ENCODE results near the gene ZNF674. TPM values are rescaled to one million over a fixed set of nuclear protein-coding genes. Genes with fewer than 3 reads are reported as not detected.

Gene ZNF674
- total RNA-seq, 1 donor from 2014 or later, result 7.0 TPM

GRCh38 chrX:46569621-46570020 lies 24.4 kb upstream of the ZNF674 start:
- H3K4me3 Mint-ChIP-seq (ENCODE audit: low read depth), result no peak overlapping the region
- no peak for DNase-seq (ENCODE audit: low spot score, unreplicated experiment)
- TF ChIP-seq, protein P1, sequence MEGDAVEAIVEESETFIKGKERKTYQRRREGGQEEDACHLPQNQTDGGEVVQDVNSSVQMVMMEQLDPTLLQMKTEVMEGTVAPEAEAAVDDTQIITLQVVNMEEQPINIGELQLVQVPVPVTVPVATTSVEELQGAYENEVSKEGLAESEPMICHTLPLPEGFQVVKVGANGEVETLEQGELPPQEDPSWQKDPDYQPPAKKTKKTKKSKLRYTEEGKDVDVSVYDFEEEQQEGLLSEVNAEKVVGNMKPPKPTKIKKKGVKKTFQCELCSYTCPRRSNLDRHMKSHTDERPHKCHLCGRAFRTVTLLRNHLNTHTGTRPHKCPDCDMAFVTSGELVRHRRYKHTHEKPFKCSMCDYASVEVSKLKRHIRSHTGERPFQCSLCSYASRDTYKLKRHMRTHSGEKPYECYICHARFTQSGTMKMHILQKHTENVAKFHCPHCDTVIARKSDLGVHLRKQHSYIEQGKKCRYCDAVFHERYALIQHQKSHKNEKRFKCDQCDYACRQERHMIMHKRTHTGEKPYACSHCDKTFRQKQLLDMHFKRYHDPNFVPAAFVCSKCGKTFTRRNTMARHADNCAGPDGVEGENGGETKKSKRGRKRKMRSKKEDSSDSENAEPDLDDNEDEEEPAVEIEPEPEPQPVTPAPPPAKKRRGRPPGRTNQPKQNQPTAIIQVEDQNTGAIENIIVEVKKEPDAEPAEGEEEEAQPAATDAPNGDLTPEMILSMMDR (IDR thresholded peaks at IDR 0.05; ENCODE audit: unreplicated experiment), result no peak
- no peaks in the 10 kb centered on the region for H3K4me1 Mint-ChIP-seq (ENCODE audit: low read depth)
- peaks cover 2% of the 10 kb centered on the region for H3K36me3 Mint-ChIP-seq (ENCODE audit: insufficient read depth)
- H3K9me3 Mint-ChIP-seq (ENCODE audit: low read depth), result peaks cover 11% of the 10 kb centered on the region
- peaks cover 18% of the 10 kb centered on the region for H3K27me3 Mint-ChIP-seq
- no peak overlapping the region for H3K27ac Mint-ChIP-seq

DNA sequence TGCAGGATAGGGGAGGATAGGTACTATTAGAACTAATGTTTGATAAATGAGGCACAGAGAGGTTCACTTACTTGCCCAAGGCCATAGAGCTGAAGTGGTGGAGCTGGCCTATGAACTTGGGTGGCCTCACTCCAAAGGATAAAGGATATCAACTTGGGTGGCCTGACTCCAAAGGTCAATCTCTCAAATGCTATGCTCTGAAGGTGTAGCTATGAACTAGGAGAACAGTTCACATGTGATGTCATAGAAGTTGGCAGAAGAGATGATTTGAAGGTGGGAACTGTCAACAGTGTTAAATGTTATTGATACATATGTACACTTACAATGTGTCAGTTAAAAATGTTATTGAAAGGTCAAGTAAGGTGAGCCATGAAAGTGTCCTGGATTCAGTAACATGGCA lies 22.2 kb upstream of the ZNF674 start:
- H3K27me3 Mint-ChIP-seq, result peaks cover 8% of the 10 kb centered on the region
- no peak for DNase-seq (ENCODE audit: low spot score, unreplicated experiment)
- TF ChIP-seq, protein P1 (IDR thresholded peaks at IDR 0.05; ENCODE audit: unreplicated experiment), result no peak
- H3K4me3 Mint-ChIP-seq (ENCODE audit: low read depth), result no peak overlapping the region
- H3K27ac Mint-ChIP-seq, result no peak overlapping the region
- H3K9me3 Mint-ChIP-seq (ENCODE audit: low read depth), result peaks cover 11% of the 10 kb centered on the region
- peaks cover 2% of the 10 kb centered on the region for H3K36me3 Mint-ChIP-seq (ENCODE audit: insufficient read depth)
- no peaks in the 10 kb centered on the region for H3K4me1 Mint-ChIP-seq (ENCODE audit: low read depth)

DNA sequence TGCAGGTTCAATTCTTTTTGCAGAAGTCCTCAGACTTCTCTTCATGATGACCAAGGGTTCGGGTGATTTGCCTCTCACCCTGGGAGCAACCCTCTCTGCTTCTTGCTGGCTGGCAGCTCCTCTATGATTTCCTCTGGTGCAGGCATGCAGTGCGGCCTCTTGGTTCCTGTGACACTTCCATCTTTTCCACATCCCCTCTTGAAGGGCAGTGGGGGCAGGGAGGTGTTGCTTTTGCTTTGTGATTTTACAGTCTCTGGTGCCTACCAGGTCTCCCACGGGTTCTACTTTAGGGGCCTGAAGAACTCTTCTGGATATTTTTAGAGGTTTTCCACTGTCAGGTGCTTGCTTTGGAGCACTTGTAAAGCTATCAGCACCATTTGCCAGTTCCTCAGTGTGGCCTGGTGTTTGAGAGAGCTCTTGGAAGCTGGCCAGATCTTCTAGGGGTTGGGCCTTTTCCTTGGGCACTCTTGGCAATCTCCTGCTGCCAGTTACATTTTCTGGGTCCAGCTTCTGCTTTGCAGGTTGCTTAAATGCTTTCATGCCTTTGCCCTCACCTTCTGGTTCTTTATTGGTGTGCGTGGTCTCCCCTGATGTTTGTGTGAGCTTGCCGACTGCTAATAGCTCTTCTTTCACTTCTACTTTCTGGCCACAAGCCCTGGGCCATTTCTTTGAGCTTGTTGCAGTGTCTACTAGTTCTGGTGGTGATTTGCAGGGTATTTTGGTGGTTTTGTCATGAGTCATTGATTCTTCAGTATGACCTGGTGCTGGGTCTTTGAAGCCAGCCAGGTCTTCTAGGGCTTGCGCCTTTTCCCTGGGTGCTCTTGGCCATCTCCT lies 16.8 kb upstream of the ZNF674 start:
- peaks cover 20% of the 10 kb centered on the region for H3K9me3 Mint-ChIP-seq (ENCODE audit: low read depth)
- H3K36me3 Mint-ChIP-seq (ENCODE audit: insufficient read depth), result no peaks in the 10 kb centered on the region
- no peak for DNase-seq (ENCODE audit: low spot score, unreplicated experiment)
- no peak overlapping the region for H3K4me3 Mint-ChIP-seq (ENCODE audit: low read depth)
- no peaks in the 10 kb centered on the region for H3K27me3 Mint-ChIP-seq
- no peak overlapping the region for H3K27ac Mint-ChIP-seq
- H3K4me1 Mint-ChIP-seq (ENCODE audit: low read depth), result no peaks in the 10 kb centered on the region
- TF ChIP-seq, protein P1 (IDR thresholded peaks at IDR 0.05; ENCODE audit: unreplicated experiment), result no peak

DNA sequence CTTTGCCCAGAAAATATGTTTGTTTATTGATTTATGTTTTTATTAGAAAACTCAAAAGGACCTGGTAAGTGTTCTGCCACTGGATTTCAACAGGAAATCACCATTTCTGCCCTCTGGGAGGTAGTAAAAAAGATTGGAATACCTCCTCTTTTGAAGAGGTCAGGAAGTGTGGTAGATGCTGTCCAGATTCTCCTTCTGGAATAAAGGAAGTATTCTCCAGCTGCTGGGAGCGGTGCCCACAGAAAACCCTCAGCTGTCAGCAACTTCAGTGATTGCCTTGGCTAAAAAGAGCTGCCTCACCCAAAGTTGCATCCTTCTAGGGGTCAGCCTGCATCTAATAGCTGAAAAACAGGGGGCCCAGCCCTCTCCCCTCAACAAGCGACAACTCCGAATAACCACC lies 13.8 kb upstream of the ZNF674 start:
- Mint-ChIP-seq H3K9me3 (ENCODE audit: low read depth) (peaks cover 12% of the 10 kb centered on the region), H3K27me3 (no peaks in the 10 kb centered on the region), H3K36me3 (ENCODE audit: insufficient read depth) (no peaks in the 10 kb centered on the region), H3K27ac (no peak overlapping the region), H3K4me1 (ENCODE audit: low read depth) (no peaks in the 10 kb centered on the region), H3K4me3 (ENCODE audit: low read depth) (no peak overlapping the region)
- no peak for DNase-seq (ENCODE audit: low spot score, unreplicated experiment)
- TF ChIP-seq, protein P1 (IDR thresholded peaks at IDR 0.05; ENCODE audit: unreplicated experiment), result no peak

DNA sequence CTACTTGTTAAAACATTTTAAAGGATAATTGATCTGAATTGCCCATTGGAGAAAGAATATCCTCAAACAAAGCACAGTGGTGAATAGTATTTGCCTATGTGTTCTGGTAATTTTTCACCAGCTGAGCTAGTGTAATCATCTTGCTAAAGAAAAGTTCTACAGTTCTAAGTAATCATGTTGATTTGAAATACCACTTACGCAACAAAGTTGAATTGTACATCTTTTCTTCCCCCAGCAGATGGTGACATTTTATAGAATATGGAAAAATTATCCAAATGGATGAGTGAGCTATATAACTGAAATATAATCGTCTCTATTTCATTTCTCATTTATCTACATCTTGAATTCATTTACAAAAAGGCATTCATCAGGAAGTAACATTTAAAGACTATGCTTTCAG lies 9.7 kb upstream of the ZNF674 start:
- peaks cover 9% of the 10 kb centered on the region for H3K9me3 Mint-ChIP-seq (ENCODE audit: low read depth)
- H3K36me3 Mint-ChIP-seq (ENCODE audit: insufficient read depth), result peaks cover 4% of the 10 kb centered on the region
- H3K4me3 Mint-ChIP-seq (ENCODE audit: low read depth), result no peak overlapping the region
- TF ChIP-seq, protein P1 (IDR thresholded peaks at IDR 0.05; ENCODE audit: unreplicated experiment), result no peak
- no peak for DNase-seq (ENCODE audit: low spot score, unreplicated experiment)
- H3K27ac Mint-ChIP-seq, result no peak overlapping the region
- H3K27me3 Mint-ChIP-seq, result no peaks in the 10 kb centered on the region
- H3K4me1 Mint-ChIP-seq (ENCODE audit: low read depth), result no peaks in the 10 kb centered on the region

Measured in progenitor cell of endocrine pancreas (in vitro differentiated cells).